ENCODE measurements around the gene MYOD1. TPM values are rescaled to one million over a fixed set of nuclear protein-coding genes. Genes with fewer than 3 reads are reported as not detected.

The MYOD1 gene
- total and polyA plus RNA-seq, 2 of the 13 experiments (the other 11 are each of a cell fraction or from before 2014, with no cell fraction given): not detected

DNA sequence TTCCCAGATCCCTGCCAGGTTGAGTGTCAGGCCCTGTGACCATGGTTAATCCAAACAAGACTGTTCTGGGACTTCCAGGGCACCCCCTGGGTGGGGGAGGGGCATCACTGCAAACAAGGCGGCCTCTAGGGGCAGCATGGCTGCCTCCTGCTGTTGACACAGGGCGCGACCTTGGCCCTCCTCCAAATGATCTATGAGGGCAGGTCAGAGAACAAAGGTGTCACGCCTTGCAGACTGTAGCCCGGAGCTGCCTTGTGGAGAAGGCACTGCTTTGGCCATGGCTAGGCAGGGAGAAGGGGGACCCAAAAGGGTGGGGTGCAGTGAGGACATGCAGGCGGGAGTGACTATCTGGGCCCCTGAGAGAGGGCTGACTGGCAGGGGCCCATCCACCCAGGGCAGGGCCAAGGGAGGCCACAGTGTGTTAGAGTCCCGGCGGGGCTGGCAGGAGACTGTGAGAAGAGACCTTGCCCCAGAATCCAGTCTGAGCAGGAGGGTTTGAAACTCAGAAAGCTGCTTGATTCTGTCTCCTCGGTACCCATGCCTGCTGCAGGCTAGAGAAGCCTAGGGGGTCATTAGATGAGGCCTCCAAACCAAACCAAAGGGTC lies 50.8 kb downstream of the MYOD1 start (continued):
- TF ChIP-seq, protein P1, sequence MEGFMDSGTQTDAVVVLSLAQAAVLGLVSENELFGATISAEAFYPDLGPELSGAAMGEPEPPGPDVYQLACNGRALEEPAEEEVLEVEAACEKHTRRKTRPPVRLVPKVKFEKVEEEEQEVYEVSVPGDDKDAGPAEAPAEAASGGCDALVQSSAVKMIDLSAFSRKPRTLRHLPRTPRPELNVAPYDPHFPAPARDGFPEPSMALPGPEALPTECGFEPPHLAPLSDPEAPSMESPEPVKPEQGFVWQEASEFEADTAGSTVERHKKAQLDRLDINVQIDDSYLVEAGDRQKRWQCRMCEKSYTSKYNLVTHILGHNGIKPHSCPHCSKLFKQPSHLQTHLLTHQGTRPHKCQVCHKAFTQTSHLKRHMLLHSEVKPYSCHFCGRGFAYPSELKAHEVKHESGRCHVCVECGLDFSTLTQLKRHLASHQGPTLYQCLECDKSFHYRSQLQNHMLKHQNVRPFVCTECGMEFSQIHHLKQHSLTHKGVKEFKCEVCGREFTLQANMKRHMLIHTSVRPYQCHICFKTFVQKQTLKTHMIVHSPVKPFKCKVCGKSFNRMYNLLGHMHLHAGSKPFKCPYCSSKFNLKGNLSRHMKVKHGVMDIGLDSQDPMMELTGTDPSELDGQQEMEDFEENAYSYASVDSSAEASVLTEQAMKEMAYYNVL (CRISPR knock-in tag; IDR thresholded peaks at IDR 0.05; ENCODE audit: borderline replicate concordance): peak; percentile 86; the same call in 1 of the 2 replicates
- TF ChIP-seq, protein P2, sequence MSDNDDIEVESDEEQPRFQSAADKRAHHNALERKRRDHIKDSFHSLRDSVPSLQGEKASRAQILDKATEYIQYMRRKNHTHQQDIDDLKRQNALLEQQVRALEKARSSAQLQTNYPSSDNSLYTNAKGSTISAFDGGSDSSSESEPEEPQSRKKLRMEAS (IDR thresholded peaks at IDR 0.05): peak; percentile 87
- TF ChIP-seq, protein P3, sequence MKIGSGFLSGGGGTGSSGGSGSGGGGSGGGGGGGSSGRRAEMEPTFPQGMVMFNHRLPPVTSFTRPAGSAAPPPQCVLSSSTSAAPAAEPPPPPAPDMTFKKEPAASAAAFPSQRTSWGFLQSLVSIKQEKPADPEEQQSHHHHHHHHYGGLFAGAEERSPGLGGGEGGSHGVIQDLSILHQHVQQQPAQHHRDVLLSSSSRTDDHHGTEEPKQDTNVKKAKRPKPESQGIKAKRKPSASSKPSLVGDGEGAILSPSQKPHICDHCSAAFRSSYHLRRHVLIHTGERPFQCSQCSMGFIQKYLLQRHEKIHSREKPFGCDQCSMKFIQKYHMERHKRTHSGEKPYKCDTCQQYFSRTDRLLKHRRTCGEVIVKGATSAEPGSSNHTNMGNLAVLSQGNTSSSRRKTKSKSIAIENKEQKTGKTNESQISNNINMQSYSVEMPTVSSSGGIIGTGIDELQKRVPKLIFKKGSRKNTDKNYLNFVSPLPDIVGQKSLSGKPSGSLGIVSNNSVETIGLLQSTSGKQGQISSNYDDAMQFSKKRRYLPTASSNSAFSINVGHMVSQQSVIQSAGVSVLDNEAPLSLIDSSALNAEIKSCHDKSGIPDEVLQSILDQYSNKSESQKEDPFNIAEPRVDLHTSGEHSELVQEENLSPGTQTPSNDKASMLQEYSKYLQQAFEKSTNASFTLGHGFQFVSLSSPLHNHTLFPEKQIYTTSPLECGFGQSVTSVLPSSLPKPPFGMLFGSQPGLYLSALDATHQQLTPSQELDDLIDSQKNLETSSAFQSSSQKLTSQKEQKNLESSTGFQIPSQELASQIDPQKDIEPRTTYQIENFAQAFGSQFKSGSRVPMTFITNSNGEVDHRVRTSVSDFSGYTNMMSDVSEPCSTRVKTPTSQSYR (CRISPR knock-in tag; IDR thresholded peaks at IDR 0.05; ENCODE audit: borderline replicate concordance): peak; percentile 100
- peak; percentile 88; the same call in 1 of the 2 replicates for TF ChIP-seq ZFP36L1 (CRISPR knock-in tag; IDR thresholded peaks at IDR 0.05)
- TF ChIP-seq ZFP62 (CRISPR knock-in tag; IDR thresholded peaks at IDR 0.05): no peak
- TF ChIP-seq, protein P4, sequence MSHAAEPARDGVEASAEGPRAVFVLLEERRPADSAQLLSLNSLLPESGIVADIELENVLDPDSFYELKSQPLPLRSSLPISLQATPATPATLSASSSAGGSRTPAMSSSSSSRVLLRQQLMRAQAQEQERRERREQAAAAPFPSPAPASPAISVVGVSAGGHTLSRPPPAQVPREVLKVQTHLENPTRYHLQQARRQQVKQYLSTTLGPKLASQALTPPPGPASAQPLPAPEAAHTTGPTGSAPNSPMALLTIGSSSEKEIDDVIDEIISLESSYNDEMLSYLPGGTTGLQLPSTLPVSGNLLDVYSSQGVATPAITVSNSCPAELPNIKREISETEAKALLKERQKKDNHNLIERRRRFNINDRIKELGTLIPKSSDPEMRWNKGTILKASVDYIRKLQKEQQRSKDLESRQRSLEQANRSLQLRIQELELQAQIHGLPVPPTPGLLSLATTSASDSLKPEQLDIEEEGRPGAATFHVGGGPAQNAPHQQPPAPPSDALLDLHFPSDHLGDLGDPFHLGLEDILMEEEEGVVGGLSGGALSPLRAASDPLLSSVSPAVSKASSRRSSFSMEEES (CRISPR knock-in tag; IDR thresholded peaks at IDR 0.05): peak; percentile 77
- TF ChIP-seq ZNF382 (CRISPR knock-in tag; IDR thresholded peaks at IDR 0.05; ENCODE audit: borderline replicate concordance): no peak
- TF ChIP-seq YEATS4 (CRISPR knock-in tag; IDR thresholded peaks at IDR 0.05; ENCODE audit: borderline replicate concordance): peak; percentile 75
- no peak for TF ChIP-seq NKX3-1 (CRISPR knock-in tag; IDR thresholded peaks at IDR 0.05)
- TF ChIP-seq ZNF776 (CRISPR knock-in tag; IDR thresholded peaks at IDR 0.05): 0 out of 2 replicates have a peak, but pooled peaks have one; percentile 56
- TF ChIP-seq ZSCAN25 (CRISPR knock-in tag; IDR thresholded peaks at IDR 0.05): peak; percentile 78
- TF ChIP-seq, protein P5, sequence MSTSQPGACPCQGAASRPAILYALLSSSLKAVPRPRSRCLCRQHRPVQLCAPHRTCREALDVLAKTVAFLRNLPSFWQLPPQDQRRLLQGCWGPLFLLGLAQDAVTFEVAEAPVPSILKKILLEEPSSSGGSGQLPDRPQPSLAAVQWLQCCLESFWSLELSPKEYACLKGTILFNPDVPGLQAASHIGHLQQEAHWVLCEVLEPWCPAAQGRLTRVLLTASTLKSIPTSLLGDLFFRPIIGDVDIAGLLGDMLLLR (CRISPR knock-in tag; IDR thresholded peaks at IDR 0.05): no peak
- TF ChIP-seq, protein P6, sequence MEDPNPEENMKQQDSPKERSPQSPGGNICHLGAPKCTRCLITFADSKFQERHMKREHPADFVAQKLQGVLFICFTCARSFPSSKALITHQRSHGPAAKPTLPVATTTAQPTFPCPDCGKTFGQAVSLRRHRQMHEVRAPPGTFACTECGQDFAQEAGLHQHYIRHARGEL (CRISPR knock-in tag; IDR thresholded peaks at IDR 0.05): no peak
- peak; percentile 87 for TF ChIP-seq SAP130 (CRISPR knock-in tag; IDR thresholded peaks at IDR 0.05; ENCODE audit: low read depth)
- TF ChIP-seq, protein P7, sequence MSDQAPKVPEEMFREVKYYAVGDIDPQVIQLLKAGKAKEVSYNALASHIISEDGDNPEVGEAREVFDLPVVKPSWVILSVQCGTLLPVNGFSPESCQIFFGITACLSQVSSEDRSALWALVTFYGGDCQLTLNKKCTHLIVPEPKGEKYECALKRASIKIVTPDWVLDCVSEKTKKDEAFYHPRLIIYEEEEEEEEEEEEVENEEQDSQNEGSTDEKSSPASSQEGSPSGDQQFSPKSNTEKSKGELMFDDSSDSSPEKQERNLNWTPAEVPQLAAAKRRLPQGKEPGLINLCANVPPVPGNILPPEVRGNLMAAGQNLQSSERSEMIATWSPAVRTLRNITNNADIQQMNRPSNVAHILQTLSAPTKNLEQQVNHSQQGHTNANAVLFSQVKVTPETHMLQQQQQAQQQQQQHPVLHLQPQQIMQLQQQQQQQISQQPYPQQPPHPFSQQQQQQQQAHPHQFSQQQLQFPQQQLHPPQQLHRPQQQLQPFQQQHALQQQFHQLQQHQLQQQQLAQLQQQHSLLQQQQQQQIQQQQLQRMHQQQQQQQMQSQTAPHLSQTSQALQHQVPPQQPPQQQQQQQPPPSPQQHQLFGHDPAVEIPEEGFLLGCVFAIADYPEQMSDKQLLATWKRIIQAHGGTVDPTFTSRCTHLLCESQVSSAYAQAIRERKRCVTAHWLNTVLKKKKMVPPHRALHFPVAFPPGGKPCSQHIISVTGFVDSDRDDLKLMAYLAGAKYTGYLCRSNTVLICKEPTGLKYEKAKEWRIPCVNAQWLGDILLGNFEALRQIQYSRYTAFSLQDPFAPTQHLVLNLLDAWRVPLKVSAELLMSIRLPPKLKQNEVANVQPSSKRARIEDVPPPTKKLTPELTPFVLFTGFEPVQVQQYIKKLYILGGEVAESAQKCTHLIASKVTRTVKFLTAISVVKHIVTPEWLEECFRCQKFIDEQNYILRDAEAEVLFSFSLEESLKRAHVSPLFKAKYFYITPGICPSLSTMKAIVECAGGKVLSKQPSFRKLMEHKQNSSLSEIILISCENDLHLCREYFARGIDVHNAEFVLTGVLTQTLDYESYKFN (CRISPR knock-in tag; conservative IDR thresholded peaks at IDR 0.05): peak; percentile 99
- TF ChIP-seq, protein P8, sequence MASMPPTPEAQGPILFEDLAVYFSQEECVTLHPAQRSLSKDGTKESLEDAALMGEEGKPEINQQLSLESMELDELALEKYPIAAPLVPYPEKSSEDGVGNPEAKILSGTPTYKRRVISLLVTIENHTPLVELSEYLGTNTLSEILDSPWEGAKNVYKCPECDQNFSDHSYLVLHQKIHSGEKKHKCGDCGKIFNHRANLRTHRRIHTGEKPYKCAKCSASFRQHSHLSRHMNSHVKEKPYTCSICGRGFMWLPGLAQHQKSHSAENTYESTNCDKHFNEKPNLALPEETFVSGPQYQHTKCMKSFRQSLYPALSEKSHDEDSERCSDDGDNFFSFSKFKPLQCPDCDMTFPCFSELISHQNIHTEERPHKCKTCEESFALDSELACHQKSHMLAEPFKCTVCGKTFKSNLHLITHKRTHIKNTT (CRISPR knock-in tag; IDR thresholded peaks at IDR 0.05): no peak
